ENCODE results near the gene TEKTIP1.

TEKTIP1 gene

GRCh38 chr19:3501780-3502179 lies 37.2 kb upstream of the TEKTIP1 start:
- peaks cover 34% of the 10 kb centered on the region for H3K79me2 ChIP-seq (ENCODE audit: insufficient read depth, low read depth)
- peaks cover 32% of the 10 kb centered on the region for H3K4me1 ChIP-seq (ENCODE audit: low read depth, poor library complexity, severe bottlenecking)
- H4K20me1 ChIP-seq (ENCODE audit: insufficient read depth), result no peaks in the 10 kb centered on the region
- H2AFZ ChIP-seq (ENCODE audit: low read depth), result no peak overlapping the region
- no peak for TF ChIP-seq CTCF (conservative IDR thresholded peaks at IDR 0.05; ENCODE audit: low read depth, low read length)
- H3K4me3 ChIP-seq (IDR thresholded peaks at IDR 0.05; ENCODE audit: insufficient read depth, low read depth, low read length), result no peak overlapping the region
- H3K36me3 ChIP-seq (ENCODE audit: insufficient read depth), result no peaks in the 10 kb centered on the region
- H3K27me3 ChIP-seq (ENCODE audit: insufficient read depth, low read depth), result no peaks in the 10 kb centered on the region
- H3K27ac ChIP-seq, result no peak overlapping the region
- no peak overlapping the region for H3K4me2 ChIP-seq
- no peak overlapping the region for H3K9ac ChIP-seq

- Histone ChIP-seq H3K79me2 (ENCODE audit: insufficient read depth, low read depth) (peaks cover 29% of the 10 kb centered on the region), H3K4me1 (ENCODE audit: low read depth, poor library complexity, severe bottlenecking) (peaks cover 40% of the 10 kb centered on the region), H3K4me3 (IDR thresholded peaks at IDR 0.05; ENCODE audit: insufficient read depth, low read depth, low read length) (no peak overlapping the region), H3K36me3 (ENCODE audit: insufficient read depth) (no peaks in the 10 kb centered on the region), H3K27ac (no peak overlapping the region), H2AFZ (ENCODE audit: low read depth) (no peak overlapping the region), H3K9ac (no peak overlapping the region), H4K20me1 (ENCODE audit: insufficient read depth) (no peaks in the 10 kb centered on the region), H3K4me2 (no peak overlapping the region), H3K27me3 (ENCODE audit: insufficient read depth, low read depth) (no peaks in the 10 kb centered on the region)
- TF ChIP-seq CTCF (conservative IDR thresholded peaks at IDR 0.05; ENCODE audit: low read depth, low read length), result no peak
These were observed 35.9 kb upstream of the TEKTIP1 start for GRCh38 chr19:3503036-3503572.

- no peak overlapping the region; the same call in 1 of the 2 replicates for H3K9ac ChIP-seq
- no peaks in the 10 kb centered on the region for H4K20me1 ChIP-seq (ENCODE audit: insufficient read depth)
- no peak overlapping the region for H3K4me3 ChIP-seq (IDR thresholded peaks at IDR 0.05; ENCODE audit: insufficient read depth, low read depth, low read length)
- TF ChIP-seq CTCF (conservative IDR thresholded peaks at IDR 0.05; ENCODE audit: low read depth, low read length), result no peak
- H3K4me1 ChIP-seq (ENCODE audit: low read depth, poor library complexity, severe bottlenecking), result peaks cover 30% of the 10 kb centered on the region
- peaks cover 27% of the 10 kb centered on the region for H3K79me2 ChIP-seq (ENCODE audit: insufficient read depth, low read depth)
- peak overlapping the region; percentile 94; the same call in 1 of the 2 replicates for H3K27ac ChIP-seq
- peak overlapping the region; percentile 67; the same call in 1 of the 2 replicates for H3K4me2 ChIP-seq
- no peaks in the 10 kb centered on the region for H3K27me3 ChIP-seq (ENCODE audit: insufficient read depth, low read depth)
- H2AFZ ChIP-seq (ENCODE audit: low read depth), result peak overlapping the region; percentile 83; the same call in 1 of the 2 replicates
- no peaks in the 10 kb centered on the region for H3K36me3 ChIP-seq (ENCODE audit: insufficient read depth)
These were observed 34.2 kb upstream of the TEKTIP1 start for GRCh38 chr19:3504735-3505134.

GRCh38 chr19:3505598-3506383 lies 33.2 kb upstream of the TEKTIP1 start, which contains the start of gene FZR1:
FZR1 (plus strand) TSS chr19:3506311; CDS start chr19:3522990, 16,679 bp downstream.
- H2AFZ ChIP-seq (ENCODE audit: low read depth), result peak within 1 kb of the TSS; percentile 83
- peak within 1 kb of the TSS; percentile 67 for H3K4me2 ChIP-seq
- no peaks in the 10 kb centered on the region for H3K36me3 ChIP-seq (ENCODE audit: insufficient read depth)
- H3K27ac ChIP-seq, result peak within 1 kb of the TSS; percentile 94
- H4K20me1 ChIP-seq (ENCODE audit: insufficient read depth), result no peaks in the 10 kb centered on the region
- H3K4me3 ChIP-seq (IDR thresholded peaks at IDR 0.05; ENCODE audit: insufficient read depth, low read depth, low read length), result no peak within 1 kb of the TSS
- peaks cover 30% of the 10 kb centered on the region for H3K79me2 ChIP-seq (ENCODE audit: insufficient read depth, low read depth)
- H3K9ac ChIP-seq, result peak within 1 kb of the TSS; percentile 84
- no peaks in the 10 kb centered on the region for H3K27me3 ChIP-seq (ENCODE audit: insufficient read depth, low read depth)
- H3K4me1 ChIP-seq (ENCODE audit: low read depth, poor library complexity, severe bottlenecking), result peaks cover 29% of the 10 kb centered on the region
- TF ChIP-seq CTCF (conservative IDR thresholded peaks at IDR 0.05; ENCODE audit: low read depth, low read length), result no peak
